HepG2 (cell line): ENCODE results near the gene CNTN2. TPM values are rescaled to one million over a fixed set of nuclear protein-coding genes. Genes with fewer than 3 reads are reported as not detected.

ENCODE experiments used
- ATAC-seq: fragments of 200-7000 bp; cut with Tn5 transposase; 3 replicates; pipeline ENCODE4 v1.9.1; 2020; ENCODE audit warnings: mild to moderate bottlenecking, moderate library complexity
- BruUV-seq: library from RNA; stranded (reverse); fragments of 400-500 nt; replicated peaks from 2 replicates; lab custom pipeline; 2021; lab: Mats Ljungman, UMichigan
- CTCF ChIA-PET: fragments of 300-600 bp; formaldehyde crosslinking; extraction: SDS; loops from one replicate; lab custom pipeline; 2021; ENCODE audit warnings: low total read pairs, inconsistent platforms, low intra/inter-chr PET ratio; lab: Yijun Ruan, JAX
- POLR2A ChIA-PET: fragments of 350-600 bp; sonication (Branson Sonifier 250); formaldehyde crosslinking; loops from one replicate; lab custom pipeline; 2020; ENCODE audit warnings: antibody characterized with exemption, inconsistent platforms; lab: Yijun Ruan, JAX
- DNase-seq: peaks from one replicate; pipeline ENCODE4 v3.0.0-alpha.2; 2015; ENCODE audit warnings: low spot score
- FAIRE-seq: peaks from 3 replicates; lab custom pipeline; 2011; peaks lifted over from hg19 to GRCh38; lab: Jason Lieb, UNC
- H2AFZ ChIP-seq: one replicate; pipeline ENCODE4 v1.6.1; 2011; ENCODE audit warnings: low read length, inconsistent platforms
- H3K27ac ChIP-seq: fragments of 300-600 bp; 3 replicates; pipeline ENCODE4 v1.8.0; 2011; ENCODE audit warnings: mixed run types, mild to moderate bottlenecking, mixed read lengths, low read length, inconsistent platforms; ENCODE audit not compliant: insufficient read depth; ENCODE audit errors: extremely low read length
- H3K27me3 ChIP-seq, 2 experiments: fragments of 200-600 bp in 1 of 2; 2 replicates in 1 of 2; 3 replicates in 1 of 2; pipeline versions ENCODE4 v1.6.0 to v1.8.0; 2011; ENCODE audit warnings: low read length in 2 of 2, mild to moderate bottlenecking in 2 of 2, moderate library complexity in 2 of 2, inconsistent platforms in 1 of 2; ENCODE audit not compliant: insufficient read depth in 2 of 2, control insufficient read depth in 1 of 2
- H3K36me3 ChIP-seq, 2 experiments: fragments of 200-600 bp in 1 of 2; replicated peaks in 1 of 2; 2 replicates in 1 of 2; 3 replicates in 1 of 2; pipeline versions ENCODE4 v1.5.1 to v1.8.0; 2011; ENCODE audit warnings: low read length in 2 of 2, inconsistent platforms in 1 of 2; ENCODE audit not compliant: insufficient read depth in 2 of 2, control insufficient read depth in 1 of 2
- H3K4me1 ChIP-seq: 2 replicates; pipeline ENCODE4 v1.5.1; 2012; ENCODE audit warnings: low read length, inconsistent platforms; ENCODE audit not compliant: insufficient read depth
- H3K4me2 ChIP-seq: 2 replicates; pipeline ENCODE4 v1.6.0; 2011; ENCODE audit warnings: low read depth, low read length, inconsistent platforms
- H3K4me3 ChIP-seq, 3 experiments: fragments of 200-600 bp in 1 of 3; sonication (generic), shearing (Covaris generic) in 1 of 3; replicated peaks in 1 of 3; 2 replicates each; pipeline ENCODE4 v1.5.1; 2011 to 2016; ENCODE audit warnings: low read length in 3 of 3, inconsistent platforms in 2 of 3, low read depth in 2 of 3, mild to moderate bottlenecking in 2 of 3, control low read depth in 1 of 3, mixed read lengths in 1 of 3; ENCODE audit not compliant: insufficient read depth in 1 of 3
- H3K79me2 ChIP-seq: one replicate; pipeline ENCODE4 v1.6.1; 2011; ENCODE audit warnings: low read length, inconsistent platforms; ENCODE audit not compliant: insufficient read depth
- H3K9ac ChIP-seq: 2 replicates; pipeline ENCODE4 v1.6.0; 2011; ENCODE audit warnings: mild to moderate bottlenecking, low read depth, low read length, inconsistent platforms; ENCODE audit not compliant: insufficient read depth
- H3K9me3 ChIP-seq: 2 replicates; pipeline ENCODE4 v1.5.1; 2012; ENCODE audit warnings: mild to moderate bottlenecking, low read length
- H4K20me1 ChIP-seq: 2 replicates; pipeline ENCODE4 v1.6.0; 2011; ENCODE audit warnings: inconsistent platforms, mild to moderate bottlenecking, low read length, moderate library complexity; ENCODE audit not compliant: insufficient read depth
- CAMTA2 ChIP-seq: sonication (generic); formaldehyde crosslinking; IDR thresholded peaks from 2 replicates; pipeline ENCODE4 v1.4.0; 2020; ENCODE audit warnings: mild to moderate bottlenecking, missing genetic modification reagents, borderline replicate concordance
- DBP ChIP-seq: sonication (generic); formaldehyde crosslinking; IDR thresholded peaks from 2 replicates; pipeline ENCODE4 v1.4.0; 2020; ENCODE audit warnings: missing genetic modification reagents; ENCODE audit errors: not compliant biosample characterization
- HOXD1 ChIP-seq: sonication (generic); formaldehyde crosslinking; IDR thresholded peaks from 2 replicates; pipeline ENCODE4 v1.5.0; 2020; ENCODE audit warnings: missing genetic modification reagents
- REST ChIP-seq, 2 experiments: IDR thresholded peaks; 2 replicates each; pipeline ENCODE4 v1.6.1; 2011 to 2012; ENCODE audit warnings: low read length in 2 of 2, borderline replicate concordance in 1 of 2, low read depth in 1 of 2, mild to moderate bottlenecking in 1 of 2, moderate library complexity in 1 of 2
- ZNF589 ChIP-seq: sonication (generic); formaldehyde crosslinking; conservative IDR thresholded peaks from 2 replicates; pipeline ENCODE4 v1.8.0; 2022; ENCODE audit warnings: mild to moderate bottlenecking, moderate library complexity, missing genetic modification reagents
- WGBS: methylation state at CpG from one replicate; pipeline ENCODE4 v1.1.6; 2017; ENCODE audit warnings: low lambda C conversion rate; 5-methylcytosine and 5-hydroxymethylcytosine counted together
- in situ Hi-C: cut with HindIII; loops from 2 replicates; pipeline ENCODE4 v1.10.0; 2017; ENCODE audit warnings: low pct_unique_long_range_greater_than_20kb; ENCODE audit not compliant: extremely low pct_ligation_motif_present
- intact Hi-C: fragments of 100-400 bp; cut with micrococcal nuclease; formaldehyde crosslinking; loops from one replicate; pipeline ENCODE4 v1.10.0; 2022; ENCODE audit not compliant: unreplicated experiment
- polyA plus RNA-seq, 8 experiments: library from polyadenylated mRNA; depleted of rRNA in 3 of 8; stranded (reverse) in 7 of 8; unstranded in 1 of 8; fragments of >200 nt; fragmentation: Illumina TruSeq in 4 of 8; extraction: Trizol in 4 of 8; gene quantifications; 2 replicates each; pipeline versions ENCODE4 v1.2.1 to v1.2.3, GENCODE V29; 2011 to 2016; ENCODE audit warnings: low read depth in 4 of 8, missing spikeins in 1 of 8, mixed read lengths in 1 of 8; ENCODE audit not compliant: insufficient read depth in 1 of 8
- total RNA-seq, 5 experiments: library from RNA; depleted of rRNA; stranded (reverse); fragments of >200 nt; fragmentation: Illumina TruSeq; extraction: Trizol; gene quantifications; 2 replicates each; pipeline ENCODE4 v1.2.3, GENCODE V29; 2016; ENCODE audit warnings: low read depth in 1 of 5
- TF ChIP-seq, protein P1 (sequence below): sonication (generic); formaldehyde crosslinking; IDR thresholded peaks from 2 replicates; pipeline ENCODE4 v1.5.1; 2020; ENCODE audit warnings: missing genetic modification reagents, mild to moderate bottlenecking, borderline replicate concordance

Gene CNTN2
- total and polyA plus RNA-seq, 2 of the 13 experiments (the other 11 are each of a cell fraction or from before 2014, with no cell fraction given), result not detected

- Histone ChIP-seq H2AFZ (no peak overlapping the region), H3K9me3 (no peaks in the 10 kb centered on the region), H4K20me1 (no peaks in the 10 kb centered on the region), H3K27me3 (peaks cover 1 to 34% of the 10 kb centered on the region in 2 experiments; a peak in 3 of 5 replicates), H3K36me3 (no peaks in the 10 kb centered on the region), H3K79me2 (no peaks in the 10 kb centered on the region), H3K4me3 (no peak overlapping the region), H3K4me1 (no peaks in the 10 kb centered on the region), H3K4me2 (no peak overlapping the region), H3K27ac (no peak overlapping the region), H3K9ac (no peak overlapping the region)
- POLR2A ChIA-PET, result no interaction called here
- in situ Hi-C loops, result no loop called here
- TF ChIP-seq, protein P1, sequence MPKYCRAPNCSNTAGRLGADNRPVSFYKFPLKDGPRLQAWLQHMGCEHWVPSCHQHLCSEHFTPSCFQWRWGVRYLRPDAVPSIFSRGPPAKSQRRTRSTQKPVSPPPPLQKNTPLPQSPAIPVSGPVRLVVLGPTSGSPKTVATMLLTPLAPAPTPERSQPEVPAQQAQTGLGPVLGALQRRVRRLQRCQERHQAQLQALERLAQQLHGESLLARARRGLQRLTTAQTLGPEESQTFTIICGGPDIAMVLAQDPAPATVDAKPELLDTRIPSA (CRISPR knock-in tag), result no peak
- TF ChIP-seq REST (IDR thresholded peaks at IDR 0.05; ENCODE audit: borderline replicate concordance in 1 of 2, low read depth in 1 of 2, low read length in 2 of 2) (peak in 1 of 2 experiments; percentile 78; a peak in 2 of 4 replicates), DBP (CRISPR knock-in tag) (no peak), ZNF589 (CRISPR knock-in tag) (no peak), HOXD1 (CRISPR knock-in tag) (no peak), CAMTA2 (no peak)
- no TSS peak for BruUV-seq
- WGBS, result 0% methylated on average over 3 of the region's 5 CpGs
- FAIRE-seq, result no peak
- intact Hi-C loops, result no loop called here
- ATAC-seq, result no peak
- CTCF ChIA-PET, result no interaction called here
- no peak for DNase-seq
These were observed 1.7 kb downstream of the CNTN2 start for GRCh38 chr1:205044741-205045140.
